ENCODE results near the gene GSTM2. TPM values are rescaled to one million over a fixed set of nuclear protein-coding genes. Genes with fewer than 3 reads are reported as not detected.

Gene GSTM2
- total and polyA plus RNA-seq, 4 donors = 7.1 to 15.1 (median 7.9) TPM

GRCh38 chr1:109644670-109645069 lies 23.2 kb upstream of the GSTM2 start:
- Histone ChIP-seq H3K27me3 (ENCODE audit: control insufficient read depth in 4 of 4, insufficient read depth in 4 of 4, low read length in 3 of 4) (no peaks in the 10 kb centered on the region), H3K36me3 (ENCODE audit: control insufficient read depth in 4 of 4, insufficient read depth in 3 of 4, low read depth in 1 of 4, low read length in 3 of 4) (no peaks in the 10 kb centered on the region), H3K4me3 (ENCODE audit: low read depth in 1 of 3, low read length in 3 of 3) (no peak overlapping the region), H3K9me3 (ENCODE audit: control insufficient read depth in 4 of 4, low read length in 3 of 4) (no peaks in the 10 kb centered on the region), H3K4me1 (ENCODE audit: control insufficient read depth in 4 of 4, insufficient read depth in 4 of 4, low read length in 3 of 4) (peaks cover 0 to 7% (median under 1%) of the 10 kb centered on the region in 4 donors), H3K9ac (ENCODE audit: low read depth in 1 of 2, low read length in 2 of 2) (no peak overlapping the region), H3K27ac (ENCODE audit: low read depth in 1 of 2, low read length in 2 of 2) (no peak overlapping the region)
- TF ChIP-seq YY1 (IDR thresholded peaks at IDR 0.05) (no peak), MAX (IDR thresholded peaks at IDR 0.05) (no peak), RAD21 (IDR thresholded peaks at IDR 0.05) (no peak), CTCF (IDR thresholded peaks at IDR 0.05; ENCODE audit: low read depth, low read length, missing input control) (no peak), ZBTB33 (IDR thresholded peaks at IDR 0.05) (no peak), FOXA2 (IDR thresholded peaks at IDR 0.05) (no peak), ATF3 (IDR thresholded peaks at IDR 0.05) (no peak)
- WGBS = 40% methylated on average over 5 of the region's 10 CpGs
- no peak for DNase-seq (ENCODE audit: low spot score)

- Histone ChIP-seq H3K4me1 (ENCODE audit: control insufficient read depth in 4 of 4, insufficient read depth in 4 of 4, low read length in 3 of 4) (no peaks in the 10 kb centered on the region), H3K27ac (ENCODE audit: low read depth in 1 of 2, low read length in 2 of 2) (no peak overlapping the region), H3K27me3 (ENCODE audit: control insufficient read depth in 4 of 4, insufficient read depth in 4 of 4, low read length in 3 of 4) (no peaks in the 10 kb centered on the region), H3K4me3 (ENCODE audit: low read depth in 1 of 3, low read length in 3 of 3) (no peak overlapping the region), H3K9ac (ENCODE audit: low read depth in 1 of 2, low read length in 2 of 2) (no peak overlapping the region), H3K9me3 (ENCODE audit: control insufficient read depth in 4 of 4, low read length in 3 of 4) (no peaks in the 10 kb centered on the region), H3K36me3 (ENCODE audit: control insufficient read depth in 4 of 4, insufficient read depth in 3 of 4, low read depth in 1 of 4, low read length in 3 of 4) (no peaks in the 10 kb centered on the region)
- TF ChIP-seq REST (IDR thresholded peaks at IDR 0.05) = no peak
- TF ChIP-seq CTCF (IDR thresholded peaks at IDR 0.05; ENCODE audit: low read depth, low read length, missing input control) = peak; percentile 21
- no peak for TF ChIP-seq HNF4A (conservative IDR thresholded peaks at IDR 0.05)
- TF ChIP-seq RAD21 (IDR thresholded peaks at IDR 0.05) = peak; percentile 54 to 56
- no peak for TF ChIP-seq HNF4G (IDR thresholded peaks at IDR 0.05)
- no peak for TF ChIP-seq SP1 (IDR thresholded peaks at IDR 0.05)
- WGBS = 58% methylated on average over 4 of the region's 4 CpGs
- no peak for DNase-seq (ENCODE audit: low spot score)
These were observed 18.4 kb upstream of the GSTM2 start for GRCh38 chr1:109649491-109649914.

All from liver (tissue), 9 donors.